Type B pancreatic cell (in vitro differentiated cells): ENCODE measurements around the gene TMC5. TPM values are rescaled to one million over a fixed set of nuclear protein-coding genes. Genes with fewer than 3 reads are reported as not detected.

Source experiments
- DNase-seq: peaks from one replicate; pipeline ENCODE4 v3.0.0; 2021; ENCODE audit warnings: mixed read lengths; ENCODE audit not compliant: unreplicated experiment; ENCODE audit errors: extremely low spot score
- H3K27ac Mint-ChIP-seq: 2 replicates; pipeline ENCODE4 v1.8.0; 2021; ENCODE audit warnings: mild to moderate bottlenecking, mixed read lengths
- H3K27me3 Mint-ChIP-seq: 2 replicates; pipeline ENCODE4 v1.8.0; 2021; ENCODE audit warnings: mixed read lengths
- H3K36me3 Mint-ChIP-seq: 2 replicates; pipeline ENCODE4 v1.8.0; 2021; ENCODE audit warnings: mixed read lengths
- H3K4me1 Mint-ChIP-seq: one replicate; pipeline ENCODE4 v1.8.0; 2021; ENCODE audit warnings: mixed read lengths; ENCODE audit not compliant: unreplicated experiment
- H3K4me3 Mint-ChIP-seq: 2 replicates; pipeline ENCODE4 v1.8.0; 2021; ENCODE audit warnings: mild to moderate bottlenecking, mixed read lengths
- H3K9me3 Mint-ChIP-seq: 2 replicates; pipeline ENCODE4 v1.8.0; 2021; ENCODE audit warnings: mixed read lengths
- CTCF ChIP-seq: fragments of 200-600 bp; sonication (generic); conservative IDR thresholded peaks from 2 replicates; pipeline ENCODE4 v1.5.0; 2021; ENCODE audit warnings: antibody characterized with exemption, mild to moderate bottlenecking
- total RNA-seq: library from RNA; stranded (reverse); gene quantifications from 2 replicates; pipeline ENCODE4 v1.2.1, GENCODE V29; 2021; ENCODE audit warnings: low replicate concordance

TMC5 gene
- total RNA-seq, 1 donor from 2014 or later = 9.1 TPM

DNA sequence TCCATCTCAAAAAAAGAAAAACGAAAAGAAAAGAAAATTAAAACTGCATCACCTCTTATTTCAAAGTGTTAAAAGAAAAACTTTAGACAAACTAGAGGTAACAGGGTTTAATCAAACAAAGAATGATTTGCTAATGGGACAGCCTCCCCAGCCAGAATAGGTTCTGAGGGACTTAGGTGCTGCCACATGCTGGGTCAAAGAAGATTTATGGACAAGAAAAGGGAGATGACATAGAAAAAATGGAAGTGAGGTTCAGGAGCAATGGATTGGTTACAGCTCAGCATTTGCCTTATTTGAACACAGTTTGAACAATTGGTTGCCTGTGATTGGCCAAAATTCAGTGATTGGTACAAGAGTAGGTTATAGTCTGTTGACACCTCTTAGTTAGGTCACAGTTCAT lies 21.1 kb downstream of the TMC5 start:
- Mint-ChIP-seq H3K36me3 (peaks cover 4% of the 10 kb centered on the region), H3K9me3 (no peaks in the 10 kb centered on the region), H3K27me3 (no peaks in the 10 kb centered on the region), H3K27ac (no peak overlapping the region), H3K4me3 (no peak overlapping the region), H3K4me1 (no peaks in the 10 kb centered on the region)
- no peak for TF ChIP-seq CTCF
- no peak for DNase-seq

DNA sequence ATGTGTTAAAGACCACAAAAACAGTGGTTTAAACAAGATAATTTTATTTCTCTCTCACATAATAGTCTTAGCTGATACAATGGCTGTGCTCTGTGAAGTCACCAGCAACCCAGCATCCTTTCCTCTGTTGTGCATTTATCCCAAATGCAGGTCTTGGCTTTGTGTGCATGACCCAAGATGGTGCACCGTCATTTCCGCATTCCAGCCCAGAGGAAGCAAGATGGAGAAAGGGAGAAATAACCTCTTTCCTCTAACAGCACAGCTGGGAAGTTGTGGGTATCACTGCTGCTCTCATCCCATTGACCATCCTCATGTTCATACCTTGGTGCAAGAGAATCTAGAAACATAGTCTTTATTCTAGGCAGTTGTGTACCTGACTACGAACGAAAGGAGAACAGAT lies 21.8 kb downstream of the TMC5 start:
- no peak for DNase-seq
- TF ChIP-seq CTCF = no peak
- Mint-ChIP-seq H3K36me3 (peaks cover 5% of the 10 kb centered on the region), H3K4me1 (no peaks in the 10 kb centered on the region), H3K4me3 (no peak overlapping the region), H3K27me3 (no peaks in the 10 kb centered on the region), H3K9me3 (no peaks in the 10 kb centered on the region), H3K27ac (no peak overlapping the region)

- H3K4me3 Mint-ChIP-seq = no peak overlapping the region
- no peaks in the 10 kb centered on the region for H3K27me3 Mint-ChIP-seq
- no peak for DNase-seq
- no peaks in the 10 kb centered on the region for H3K4me1 Mint-ChIP-seq
- H3K36me3 Mint-ChIP-seq = peaks cover 9% of the 10 kb centered on the region
- TF ChIP-seq CTCF = no peak
- H3K27ac Mint-ChIP-seq = no peak overlapping the region
- H3K9me3 Mint-ChIP-seq = no peaks in the 10 kb centered on the region
Observed at GRCh38 chr16:19443659-19444058, 26.0 kb downstream of the TMC5 start.

DNA sequence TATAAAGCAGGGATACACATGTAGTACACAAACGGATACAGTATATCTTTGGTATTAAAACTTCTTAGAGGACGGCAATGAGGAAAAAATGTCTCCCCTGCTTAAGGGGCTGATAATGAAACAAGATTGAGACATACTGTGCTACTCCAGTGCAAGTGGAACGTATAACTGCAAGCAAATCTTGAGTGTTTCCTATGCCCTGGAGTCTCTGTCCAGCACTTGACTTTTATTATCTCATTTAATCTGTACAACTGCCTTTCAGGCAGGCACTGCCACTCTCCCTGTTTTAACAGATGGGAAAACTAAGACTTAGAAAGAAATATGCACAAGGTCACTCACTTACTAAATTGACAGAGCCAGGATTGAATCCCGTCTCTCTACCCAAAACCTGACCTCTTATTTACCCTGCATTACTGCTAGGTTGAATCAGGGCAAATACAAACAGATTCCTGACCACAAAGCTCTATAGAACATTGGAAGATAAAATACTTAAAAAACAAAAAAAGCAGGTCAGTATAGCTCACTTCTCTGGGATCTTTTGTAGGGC lies 28.7 kb downstream of the TMC5 start:
- no peak overlapping the region for H3K4me3 Mint-ChIP-seq
- H3K9me3 Mint-ChIP-seq = no peaks in the 10 kb centered on the region
- no peak overlapping the region for H3K27ac Mint-ChIP-seq
- no peak for TF ChIP-seq CTCF
- no peaks in the 10 kb centered on the region for H3K27me3 Mint-ChIP-seq
- DNase-seq = no peak
- H3K36me3 Mint-ChIP-seq = peaks cover 12% of the 10 kb centered on the region
- H3K4me1 Mint-ChIP-seq = no peaks in the 10 kb centered on the region

DNA sequence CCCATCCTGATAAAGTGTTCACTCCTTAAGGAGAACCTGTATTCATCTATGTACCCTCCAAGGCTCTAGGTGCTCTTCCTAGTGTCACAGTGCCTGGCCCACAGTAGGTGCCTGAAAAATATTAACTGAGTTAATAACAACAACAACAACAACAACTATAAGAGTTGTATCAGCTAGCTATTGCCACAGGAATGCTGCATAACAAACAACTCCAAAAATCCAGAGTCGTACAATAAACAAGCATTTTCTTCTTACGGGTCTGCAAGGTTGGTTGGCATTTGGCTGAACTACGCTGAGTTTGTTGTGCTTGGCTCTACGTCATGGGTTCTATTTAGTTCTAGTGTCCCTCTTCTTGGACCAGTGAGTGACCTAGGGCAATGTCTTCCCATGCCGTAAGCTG lies 29.2 kb downstream of the TMC5 start:
- no peaks in the 10 kb centered on the region for H3K4me1 Mint-ChIP-seq
- H3K27me3 Mint-ChIP-seq = no peaks in the 10 kb centered on the region
- no peak for TF ChIP-seq CTCF
- H3K36me3 Mint-ChIP-seq = peaks cover 12% of the 10 kb centered on the region
- H3K27ac Mint-ChIP-seq = no peak overlapping the region
- no peak for DNase-seq
- H3K4me3 Mint-ChIP-seq = no peak overlapping the region
- no peaks in the 10 kb centered on the region for H3K9me3 Mint-ChIP-seq

DNA sequence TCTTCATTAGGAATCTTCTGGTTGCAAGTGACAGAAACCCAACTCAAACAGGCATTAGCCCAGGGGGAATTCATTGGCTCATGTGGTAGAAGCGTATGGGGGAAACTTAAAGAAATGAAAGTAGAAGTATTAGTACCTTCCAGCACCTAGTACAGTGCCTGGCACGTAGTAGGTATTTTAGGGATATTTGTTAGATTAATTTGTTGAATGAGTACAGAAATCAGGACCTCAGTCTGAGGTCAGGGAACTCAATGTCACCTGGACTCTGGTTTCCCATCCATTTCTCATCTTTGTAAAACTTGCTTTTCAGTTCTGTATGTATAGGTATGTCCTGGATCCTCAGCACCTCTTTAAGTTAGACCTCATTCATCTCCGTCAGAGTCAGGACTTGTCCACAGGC lies 32.5 kb downstream of the TMC5 start:
- H3K27me3 Mint-ChIP-seq = no peaks in the 10 kb centered on the region

More for the DNA sequence above, 32.5 kb downstream of the TMC5 start:
- no peak overlapping the region for H3K4me3 Mint-ChIP-seq
- TF ChIP-seq CTCF = no peak
- no peak for DNase-seq
- no peaks in the 10 kb centered on the region for H3K9me3 Mint-ChIP-seq
- H3K4me1 Mint-ChIP-seq = no peaks in the 10 kb centered on the region
- H3K36me3 Mint-ChIP-seq = peaks cover 7% of the 10 kb centered on the region
- H3K27ac Mint-ChIP-seq = no peak overlapping the region
